Endothelial cell of umbilical vein (primary cell): ENCODE results near the gene HDAC7. TPM values are rescaled to one million over a fixed set of nuclear protein-coding genes. Genes with fewer than 3 reads are reported as not detected.

Source experiments
- BruUV-seq: library from RNA; stranded (reverse); fragments of 400-500 nt; replicated peaks from 2 replicates; lab custom pipeline; 2021; lab: Mats Ljungman, UMichigan
- CTCF ChIA-PET: fragments of 300-600, 350-600 bp; sonication (Branson Sonifier 250); formaldehyde crosslinking; loops from one replicate; lab custom pipeline; 2021; ENCODE audit warnings: antibody characterized with exemption, inconsistent platforms; lab: Charles Lee
- POLR2A ChIA-PET: fragments of 300-600, 350-600 bp; sonication (Branson Sonifier 250); formaldehyde crosslinking; loops from one replicate; lab custom pipeline; 2021; ENCODE audit warnings: antibody characterized with exemption, inconsistent platforms; lab: Charles Lee
- DNase-seq: peaks from one replicate; pipeline ENCODE4 v3.0.0-alpha.2; 2011; ENCODE audit warnings: low read depth, low spot score
- FAIRE-seq: peaks from 2 replicates; lab custom pipeline; 2011; peaks lifted over from hg19 to GRCh38; lab: Jason Lieb, UNC
- H2AFZ ChIP-seq: 2 replicates; pipeline ENCODE4 v1.6.0; 2012; ENCODE audit warnings: low read depth, low read length, control low read depth, inconsistent platforms
- H3K27ac ChIP-seq: 2 replicates; pipeline ENCODE4 v1.5.1; 2011; ENCODE audit warnings: low read depth, mild to moderate bottlenecking, control low read depth, low read length, moderate library complexity; ENCODE audit not compliant: insufficient read depth
- H3K27me3 ChIP-seq, 2 experiments: 2 replicates each; pipeline versions ENCODE4 v1.6.0 to v1.6.1; 2011; ENCODE audit warnings: low read length in 2 of 2, mixed read lengths in 1 of 2; ENCODE audit not compliant: control insufficient read depth in 2 of 2, insufficient read depth in 2 of 2
- H3K36me3 ChIP-seq, 2 experiments: 2 replicates in 1 of 2; 3 replicates in 1 of 2; pipeline ENCODE4 v1.5.1; 2011; ENCODE audit warnings: low read length in 2 of 2, mild to moderate bottlenecking in 1 of 2, moderate library complexity in 1 of 2; ENCODE audit not compliant: control insufficient read depth in 2 of 2, insufficient read depth in 2 of 2; ENCODE audit errors: extremely low read depth in 1 of 2
- H3K4me1 ChIP-seq: 3 replicates; pipeline ENCODE4 v1.5.1; 2011; ENCODE audit warnings: mild to moderate bottlenecking, low read length; ENCODE audit not compliant: control insufficient read depth, insufficient read depth; ENCODE audit errors: extremely low read depth
- H3K4me2 ChIP-seq: 2 replicates; pipeline ENCODE4 v1.6.1; 2011; ENCODE audit warnings: low read length, control low read depth, mixed read lengths; ENCODE audit not compliant: insufficient read depth
- H3K4me3 ChIP-seq, 3 experiments: fragments of 200-600 bp in 1 of 3; sonication (generic), shearing (Covaris generic) in 1 of 3; replicated peaks in 1 of 3; 2 replicates each; pipeline ENCODE4 v1.5.1; 2011 to 2016; ENCODE audit warnings: control low read depth in 3 of 3, low read length in 3 of 3, mild to moderate bottlenecking in 2 of 3, inconsistent platforms in 1 of 3, low read depth in 1 of 3, moderate library complexity in 1 of 3; ENCODE audit not compliant: insufficient read depth in 1 of 3
- H3K79me2 ChIP-seq: 2 replicates; pipeline ENCODE4 v1.6.0; 2012; ENCODE audit warnings: low read length, inconsistent platforms; ENCODE audit not compliant: control insufficient read depth, insufficient read depth
- H3K9ac ChIP-seq: replicated peaks from 2 replicates; pipeline ENCODE3; 2011; ENCODE audit warnings: low read length, control low read depth; ENCODE audit not compliant: insufficient read depth; ENCODE audit errors: extremely low read depth
- H3K9me1 ChIP-seq: replicated peaks from 3 replicates; pipeline ENCODE4 v1.6.0; 2011; ENCODE audit warnings: mild to moderate bottlenecking, low read length; ENCODE audit not compliant: control insufficient read depth, insufficient read depth; ENCODE audit errors: extremely low read depth
- H3K9me3 ChIP-seq: replicated peaks from 2 replicates; pipeline ENCODE4 v1.5.1; 2012; ENCODE audit warnings: low read length, inconsistent platforms; ENCODE audit not compliant: control insufficient read depth, insufficient read depth
- H4K20me1 ChIP-seq: replicated peaks from 2 replicates; pipeline ENCODE3; 2011; ENCODE audit warnings: mild to moderate bottlenecking, low read length; ENCODE audit not compliant: control insufficient read depth, insufficient read depth; ENCODE audit errors: extremely low read depth
- CTCF ChIP-seq, 2 donors: IDR thresholded peaks; 1 replicate in 1 of 2; 2 replicates in 1 of 2; pipeline ENCODE4 v1.5.1; 2011; ENCODE audit warnings: low read length in 2 of 2, mild to moderate bottlenecking in 2 of 2, moderate library complexity in 2 of 2, control low read depth in 1 of 2, inconsistent platforms in 1 of 2, low read depth in 1 of 2; ENCODE audit not compliant: insufficient read depth in 1 of 2; ENCODE audit errors: extremely low read depth in 1 of 2
- EZH2 ChIP-seq: IDR thresholded peaks from 2 replicates; pipeline ENCODE4 v1.6.1; 2012; ENCODE audit warnings: borderline replicate concordance, low read depth, mild to moderate bottlenecking, moderate library complexity, low read length, inconsistent platforms; ENCODE audit not compliant: severe bottlenecking
- FOS ChIP-seq: IDR thresholded peaks from 2 replicates; pipeline ENCODE4 v1.6.1; 2011; ENCODE audit warnings: mild to moderate bottlenecking, low read length, moderate library complexity, borderline replicate concordance; ENCODE audit not compliant: insufficient read depth
- GATA2 ChIP-seq: IDR thresholded peaks from 2 replicates; pipeline ENCODE4 v1.7.0; 2011; ENCODE audit warnings: low read depth, mild to moderate bottlenecking, moderate library complexity, mixed read lengths, low read length; ENCODE audit not compliant: insufficient read length, insufficient read depth
- JUN ChIP-seq: IDR thresholded peaks from 2 replicates; pipeline ENCODE4 v1.6.1; 2011; ENCODE audit warnings: borderline replicate concordance, low read depth; ENCODE audit not compliant: insufficient read length, insufficient read depth
- MYC ChIP-seq: IDR thresholded peaks from one replicate; pipeline ENCODE4 v1.6.1; 2011; ENCODE audit warnings: mild to moderate bottlenecking, low read depth, low read length
- POLR2A ChIP-seq: IDR thresholded peaks from 2 replicates; pipeline ENCODE4 v1.6.1; 2012; ENCODE audit warnings: low read depth, mild to moderate bottlenecking, control low read depth, low read length
- POLR2AphosphoS5 ChIP-seq: IDR thresholded peaks from 2 replicates; pipeline ENCODE4 v1.6.1; 2012; ENCODE audit warnings: low read depth, mild to moderate bottlenecking, control low read depth, low read length, moderate library complexity; ENCODE audit not compliant: insufficient read depth
- dilution Hi-C: fragments of 300-500 bp; cut with MboI; formaldehyde crosslinking; loops from one replicate; pipeline ENCODE4 v1.15.0; 2019; ENCODE audit warnings: low sequenced_read_pairs; ENCODE audit not compliant: extremely low pct_ligation_motif_present
- intact Hi-C: fragments of 100-400 bp; cut with micrococcal nuclease; formaldehyde crosslinking; loops from one replicate; pipeline ENCODE4 v1.10.0; 2022
- polyA plus RNA-seq, 4 experiments: library from polyadenylated mRNA; depleted of rRNA in 3 of 4; stranded (reverse) in 3 of 4; unstranded in 1 of 4; fragments of >200 nt; gene quantifications; 2 replicates each; pipeline versions ENCODE4 v1.2.1 to v1.2.3, GENCODE V29; 2011 to 2012; ENCODE audit warnings: missing spikeins in 1 of 4
- total RNA-seq: library from RNA; stranded (reverse); gene quantifications from 2 replicates; pipeline ENCODE4 v1.2.3, GENCODE V29; 2021
- TF ChIP-seq, protein P1 (sequence below): IDR thresholded peaks from 2 replicates; pipeline ENCODE4 v1.6.1; 2011; ENCODE audit not compliant: insufficient read depth, insufficient read length

HDAC7 gene
- total and polyA plus RNA-seq, 2 donors (not counting 3 experiments of a cell fraction or from before 2014, with no cell fraction given): 119 to 249 TPM

- H3K79me2 ChIP-seq: peaks cover 4% of the 10 kb centered on the region
- CTCF ChIA-PET: interaction anchor here (1.7 to 15.8 kb wide), 3 partner anchors 11 to 44 kb away, joined by 5 to 427 read pairs (median 5); no protein-coding TSS in a partner anchor
- no peak for FAIRE-seq
These were observed 28.4 kb downstream of the HDAC7 start for GRCh38 chr12:47791351-47791746.

DNA sequence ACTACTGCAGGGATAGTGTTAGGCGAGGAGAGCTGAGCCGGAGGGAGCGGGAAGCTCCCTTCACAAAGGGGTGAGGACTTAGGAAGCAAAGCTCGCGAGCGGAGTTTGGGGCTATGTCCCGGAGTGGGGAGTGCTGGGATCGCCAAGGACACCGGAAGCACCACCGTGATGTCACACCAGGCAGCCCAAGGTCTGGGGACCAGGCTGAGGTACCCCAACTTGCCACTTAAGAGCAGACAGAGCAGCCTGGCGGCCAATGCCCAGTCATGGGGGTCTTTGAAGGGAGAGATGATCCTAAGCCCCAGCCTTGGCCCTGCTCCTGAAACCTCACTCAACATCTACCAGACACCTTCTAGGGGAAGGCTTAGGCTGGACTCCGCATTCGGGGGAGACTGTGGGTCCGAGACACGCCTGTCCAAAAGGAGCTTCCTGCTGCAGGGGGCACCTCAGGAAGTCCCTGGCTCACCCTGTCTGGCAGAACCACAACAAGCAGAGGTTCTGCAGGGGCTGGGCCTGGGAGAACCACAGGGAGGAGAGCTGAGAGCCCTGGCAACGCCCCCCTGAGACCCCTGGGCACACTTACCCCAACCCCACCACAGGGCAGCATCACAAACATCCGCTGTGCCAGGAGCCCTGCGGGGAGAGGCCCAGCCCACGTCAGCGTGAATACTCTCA is 28.9 kb downstream of the HDAC7 start:
- dilution Hi-C loops: no loop called here
- no peaks in the 10 kb centered on the region for H4K20me1 ChIP-seq

More at GRCh38 chr12:47791351-47791746, 28.4 kb downstream of the HDAC7 start:
- Histone ChIP-seq H3K4me2 (no peak overlapping the region), H3K36me3 (peaks cover 45 to 86% of the 10 kb centered on the region in 2 experiments), H2AFZ (no peak overlapping the region), H3K4me3 (no peak overlapping the region), H3K9ac (no peak overlapping the region), H3K4me1 (no peaks in the 10 kb centered on the region), H3K9me1 (no peaks in the 10 kb centered on the region), H3K27me3 (no peaks in the 10 kb centered on the region), H4K20me1 (no peaks in the 10 kb centered on the region), H3K9me3 (no peaks in the 10 kb centered on the region), H3K27ac (no peak overlapping the region)
- dilution Hi-C loops (no loop called here), intact Hi-C loops (no loop called here)
- no TSS peak for BruUV-seq
- DNase-seq: no peak
- POLR2A ChIA-PET: no interaction called here
- no peak for TF ChIP-seq GATA2
- TF ChIP-seq FOS: no peak
- TF ChIP-seq JUN: no peak

More for the DNA sequence above, 28.9 kb downstream of the HDAC7 start:
- Histone ChIP-seq H3K9ac (no peak overlapping the region), H3K4me2 (no peak overlapping the region), H3K4me3 (no peak overlapping the region), H3K9me1 (no peaks in the 10 kb centered on the region), H3K9me3 (no peaks in the 10 kb centered on the region), H2AFZ (no peak overlapping the region), H3K79me2 (peaks cover 4% of the 10 kb centered on the region), H3K27me3 (no peaks in the 10 kb centered on the region), H3K27ac (no peak overlapping the region), H3K36me3 (peaks cover 45 to 86% of the 10 kb centered on the region in 2 experiments), H3K4me1 (no peaks in the 10 kb centered on the region)
- TF ChIP-seq CTCF (IDR thresholded peaks at IDR 0.05; ENCODE audit: extremely low read depth in 1 of 2, insufficient read depth in 1 of 2, low read depth in 1 of 2, low read length in 2 of 2) (no peak), POLR2AphosphoS5 (no peak), EZH2 (no peak), POLR2A (no peak), GATA2 (no peak), MYC (no peak), FOS (no peak), JUN (no peak)
- TF ChIP-seq, protein P1, sequence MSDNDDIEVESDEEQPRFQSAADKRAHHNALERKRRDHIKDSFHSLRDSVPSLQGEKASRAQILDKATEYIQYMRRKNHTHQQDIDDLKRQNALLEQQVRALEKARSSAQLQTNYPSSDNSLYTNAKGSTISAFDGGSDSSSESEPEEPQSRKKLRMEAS: no peak
- no TSS peak for BruUV-seq
- DNase-seq (no peak), FAIRE-seq (no peak)
- POLR2A ChIA-PET: no interaction called here
- intact Hi-C loops: no loop called here
- CTCF ChIA-PET: interaction anchor here (1.0 to 15.8 kb wide), 6 partner anchors 11 to 73 kb away, joined by 4 to 427 read pairs (median 5); no protein-coding TSS in a partner anchor
